ENCODE measurements around the gene WBP1L. TPM values are rescaled to one million over a fixed set of nuclear protein-coding genes. Genes with fewer than 3 reads are reported as not detected.

The WBP1L gene
- total and polyA plus RNA-seq, 2 of the 13 experiments (the other 11 are each of a cell fraction or from before 2014, with no cell fraction given): 8.3 to 12.3 TPM

- TF ChIP-seq PAXIP1 (CRISPR knock-in tag; conservative IDR thresholded peaks at IDR 0.05) (no peak; the same call in 1 of the 2 replicates), ZNF331 (CRISPR knock-in tag; IDR thresholded peaks at IDR 0.05) (peak; percentile 9; the same call in 1 of the 2 replicates), SIX1 (CRISPR knock-in tag; IDR thresholded peaks at IDR 0.05; ENCODE audit: borderline replicate concordance) (no peak), ZNF747 (CRISPR knock-in tag; IDR thresholded peaks at IDR 0.05; ENCODE audit: borderline replicate concordance) (peak; percentile 71), ZFP36L1 (CRISPR knock-in tag; IDR thresholded peaks at IDR 0.05) (peak; percentile 50; the same call in 1 of the 2 replicates), ZNF547 (CRISPR knock-in tag; IDR thresholded peaks at IDR 0.05) (peak; percentile 21; the same call in 1 of the 2 replicates), U2AF2 (IDR thresholded peaks at IDR 0.05; ENCODE audit: low read depth, low read length) (0 out of 2 replicates have a peak, but pooled peaks have one; percentile 32), GLMP (CRISPR knock-in tag; IDR thresholded peaks at IDR 0.05; ENCODE audit: borderline replicate concordance) (no peak), HNF1B (CRISPR knock-in tag; IDR thresholded peaks at IDR 0.05) (peak; percentile 62; the same call in 1 of the 2 replicates), ATF4 (CRISPR knock-in tag; IDR thresholded peaks at IDR 0.05) (peak in 1 of 2 experiments; percentile 52; a peak in 2 of 4 replicates), ZNF253 (CRISPR knock-in tag; IDR thresholded peaks at IDR 0.05; ENCODE audit: borderline replicate concordance) (0 out of 2 replicates have a peak, but pooled peaks have one; percentile 19), USF2 (IDR thresholded peaks at IDR 0.05; ENCODE audit: low read depth, low read length) (peak; percentile 74), USF2 (CRISPR knock-in tag; IDR thresholded peaks at IDR 0.05; ENCODE audit: borderline replicate concordance) (peak; percentile 90; the same call in 1 of the 2 replicates), ZFP82 (CRISPR knock-in tag; IDR thresholded peaks at IDR 0.05; ENCODE audit: borderline replicate concordance) (no peak), ZNF598 (CRISPR knock-in tag; IDR thresholded peaks at IDR 0.05; ENCODE audit: borderline replicate concordance) (peak; percentile 46; the same call in 1 of the 2 replicates), ZNF607 (CRISPR knock-in tag; IDR thresholded peaks at IDR 0.05; ENCODE audit: borderline replicate concordance) (peak; percentile 58; the same call in 1 of the 2 replicates), PHF21A (CRISPR knock-in tag; IDR thresholded peaks at IDR 0.05) (peak; percentile 54), PITX1 (CRISPR knock-in tag; IDR thresholded peaks at IDR 0.05) (0 out of 2 replicates have a peak, but pooled peaks have one; percentile 11)
Measured at GRCh38 chr10:102713814-102714620, 29.7 kb upstream of the WBP1L start, which contains the start of gene ARL3 (continued).
